Stimulated activated effector memory CD8-positive, alpha-beta T cell treated with anti-CD3 and anti-CD28 coated beads, Interleukin-12 subunit alpha, Interleukin-12 subunit beta, amount 100 ng/mL, for 72 hours (primary cell): ENCODE measurements around the gene USP9X.

ENCODE experiments used
- ATAC-seq: fragments of 150-1000 bp; cut with Tn5 transposase; 2 replicates; pipeline ENCODE4 v1.10.0; 2021
- DNase-seq, 2 donors: peaks; one replicate each; pipeline ENCODE4 v3.0.0; 2021 to 2022; ENCODE audit warnings: low spot score in 2 of 2
- H3K27ac Mint-ChIP-seq: one replicate; pipeline ENCODE4 v1.8.0; 2022; ENCODE audit warnings: mild to moderate bottlenecking, mixed read lengths
- H3K36me3 Mint-ChIP-seq: one replicate; pipeline ENCODE4 v1.8.0; 2022; ENCODE audit warnings: mild to moderate bottlenecking, mixed read lengths
- H3K4me1 Mint-ChIP-seq: one replicate; pipeline ENCODE4 v1.8.0; 2022; ENCODE audit warnings: mixed read lengths
- H3K4me3 Mint-ChIP-seq: one replicate; pipeline ENCODE4 v1.8.0; 2022; ENCODE audit warnings: mild to moderate bottlenecking, mixed read lengths
- H3K9me3 Mint-ChIP-seq: one replicate; pipeline ENCODE4 v1.8.0; 2022; ENCODE audit warnings: mixed read lengths

The USP9X gene

DNA sequence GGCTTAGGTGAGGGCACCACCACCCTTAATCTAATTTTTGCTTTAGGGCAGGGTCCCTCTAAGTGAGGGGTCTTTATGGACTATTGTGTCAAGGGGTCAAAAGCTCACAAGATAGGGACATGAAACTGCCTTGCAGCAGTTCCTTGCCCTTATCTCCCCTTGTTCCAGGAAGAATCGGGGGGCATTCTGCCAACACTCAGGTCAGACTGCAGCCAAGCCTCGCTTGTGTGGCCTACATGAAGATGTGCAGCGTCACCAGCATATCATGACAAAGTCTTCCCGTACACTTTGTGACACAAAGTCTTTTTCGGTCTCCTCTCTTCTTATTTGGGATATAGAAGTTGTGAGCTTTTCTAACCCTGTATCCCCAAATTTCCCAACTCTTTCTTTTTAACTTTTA, 17.5 kb upstream of the USP9X start:
- H3K4me1 Mint-ChIP-seq, result no peaks in the 10 kb centered on the region

DNA sequence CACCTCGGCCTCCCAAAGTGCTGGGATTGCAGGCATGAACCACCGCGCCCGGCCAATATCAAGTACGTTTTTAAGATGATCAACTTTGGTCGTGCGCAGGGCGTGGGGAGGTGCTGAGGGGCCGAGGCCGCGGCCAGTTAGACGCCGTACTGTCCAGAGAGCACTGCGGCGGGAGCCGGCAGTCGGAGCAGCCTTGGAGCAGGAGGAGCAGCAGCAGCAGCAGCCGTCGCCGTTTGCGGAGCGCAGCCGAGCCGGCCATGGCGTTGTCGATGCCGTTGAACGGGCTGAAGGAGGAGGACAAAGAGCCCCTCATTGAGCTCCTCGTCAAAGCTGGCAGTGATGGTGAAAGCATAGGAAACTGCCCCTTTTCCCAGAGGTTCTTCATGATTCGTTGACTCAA, 8.5 kb upstream of the USP9X start:
- Mint-ChIP-seq H3K9me3 (no peaks in the 10 kb centered on the region), H3K27ac (no peak overlapping the region), H3K36me3 (no peaks in the 10 kb centered on the region), H3K4me3 (no peak overlapping the region), H3K4me1 (no peaks in the 10 kb centered on the region)
- no peak for ATAC-seq
- no peak for DNase-seq

More for the DNA sequence above, 17.5 kb upstream of the USP9X start:
- DNase-seq, result no peak
- no peak for ATAC-seq
- no peaks in the 10 kb centered on the region for H3K9me3 Mint-ChIP-seq
- no peaks in the 10 kb centered on the region for H3K36me3 Mint-ChIP-seq
- H3K27ac Mint-ChIP-seq, result no peak overlapping the region
- H3K4me3 Mint-ChIP-seq, result no peak overlapping the region

DNA sequence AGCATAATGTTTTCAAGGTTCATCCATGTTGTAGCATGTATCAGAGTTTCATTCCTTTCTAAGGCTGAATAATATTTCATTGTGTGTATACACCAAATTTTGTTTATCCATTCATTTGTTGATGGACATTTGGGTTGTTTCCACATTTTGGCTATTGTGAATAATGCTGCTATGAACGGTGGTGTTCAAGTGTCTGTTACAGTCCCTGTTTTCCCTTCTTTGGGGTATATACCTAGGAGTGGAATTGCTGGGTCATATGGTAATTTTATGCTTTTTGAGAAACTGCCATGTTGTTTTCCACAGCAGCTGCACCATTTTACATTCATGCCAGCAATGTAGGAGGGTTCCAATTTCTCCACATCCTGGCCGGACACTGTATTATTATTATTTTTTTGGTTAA, 3.4 kb upstream of the USP9X start:
- Mint-ChIP-seq H3K36me3 (peaks cover 21% of the 10 kb centered on the region), H3K4me1 (no peaks in the 10 kb centered on the region), H3K27ac (no peak overlapping the region), H3K4me3 (no peak overlapping the region), H3K9me3 (no peaks in the 10 kb centered on the region)
- DNase-seq (no peak), ATAC-seq (no peak)

DNA sequence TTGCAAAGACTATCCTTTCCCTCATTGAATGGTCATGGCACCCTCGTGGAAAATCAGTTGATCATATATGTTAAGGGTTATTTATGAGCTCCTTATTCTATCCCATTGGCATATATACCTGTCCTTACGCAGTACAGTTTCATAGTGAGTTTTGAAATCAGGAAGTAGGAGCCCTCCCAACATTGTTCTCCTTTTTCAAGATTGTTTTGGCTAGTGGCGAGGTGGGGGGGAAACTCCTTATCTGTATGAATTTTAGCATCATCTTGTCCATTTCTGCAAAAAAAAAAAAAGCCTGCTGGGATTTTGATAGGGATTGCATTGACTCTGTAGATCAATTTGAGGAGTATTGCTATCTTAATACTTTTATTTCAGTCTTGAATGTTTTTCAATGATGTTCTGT, 2.5 kb upstream of the USP9X start:
- no peak overlapping the region for H3K4me3 Mint-ChIP-seq
- peaks cover 21% of the 10 kb centered on the region for H3K36me3 Mint-ChIP-seq
- ATAC-seq (no peak), DNase-seq (no peak)
- H3K27ac Mint-ChIP-seq, result no peak overlapping the region
- H3K4me1 Mint-ChIP-seq, result no peaks in the 10 kb centered on the region
- H3K9me3 Mint-ChIP-seq, result no peaks in the 10 kb centered on the region

DNA sequence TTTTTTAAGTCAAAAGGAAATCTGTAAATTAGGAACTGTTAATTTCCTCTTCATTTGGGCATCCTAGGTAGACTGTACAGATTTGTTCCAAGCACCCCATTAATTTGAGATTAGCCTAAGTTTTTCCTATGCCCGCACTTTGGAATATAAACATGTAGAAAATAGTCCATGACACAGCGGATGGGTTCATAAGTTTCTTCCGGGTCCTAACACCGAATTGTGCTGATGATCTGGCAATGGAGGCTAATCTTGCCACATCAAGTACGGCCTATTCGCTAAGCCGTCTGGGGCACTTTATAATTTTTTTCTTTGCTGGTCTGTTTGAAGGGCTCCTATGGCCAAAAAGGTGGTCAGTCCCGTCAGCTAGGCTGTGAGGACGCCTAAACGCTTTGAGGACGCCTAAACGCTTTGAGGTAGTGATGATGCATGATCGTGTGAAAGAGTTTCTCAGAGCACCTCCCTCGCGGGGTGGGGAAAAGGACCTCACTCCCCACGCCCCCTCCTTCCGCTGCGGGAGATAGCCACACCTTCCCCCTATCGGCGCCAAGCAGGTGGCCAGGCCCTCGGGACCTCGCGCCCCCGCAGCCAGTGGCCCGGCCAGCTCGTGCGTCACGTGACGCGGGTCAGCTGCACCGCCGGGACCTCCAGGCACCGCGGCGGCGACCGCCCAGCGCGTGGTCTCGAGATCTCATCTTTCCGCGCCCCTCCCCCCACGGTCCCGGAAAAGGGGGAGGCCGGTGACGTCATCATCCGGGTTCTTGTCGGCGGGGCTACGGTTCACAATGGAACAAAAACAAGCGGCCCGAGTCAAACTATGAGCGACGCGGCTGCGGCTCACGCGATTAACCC, 977 bp upstream of the USP9X start:
- ATAC-seq (peak; percentile 80), DNase-seq (peak; percentile 91 to 97)
- H3K4me3 Mint-ChIP-seq, result peak overlapping the region; percentile 82
- H3K9me3 Mint-ChIP-seq, result no peaks in the 10 kb centered on the region
- peaks cover 7% of the 10 kb centered on the region for H3K4me1 Mint-ChIP-seq
- H3K36me3 Mint-ChIP-seq, result peaks cover 36% of the 10 kb centered on the region
- peak overlapping the region; percentile 99 for H3K27ac Mint-ChIP-seq

DNA sequence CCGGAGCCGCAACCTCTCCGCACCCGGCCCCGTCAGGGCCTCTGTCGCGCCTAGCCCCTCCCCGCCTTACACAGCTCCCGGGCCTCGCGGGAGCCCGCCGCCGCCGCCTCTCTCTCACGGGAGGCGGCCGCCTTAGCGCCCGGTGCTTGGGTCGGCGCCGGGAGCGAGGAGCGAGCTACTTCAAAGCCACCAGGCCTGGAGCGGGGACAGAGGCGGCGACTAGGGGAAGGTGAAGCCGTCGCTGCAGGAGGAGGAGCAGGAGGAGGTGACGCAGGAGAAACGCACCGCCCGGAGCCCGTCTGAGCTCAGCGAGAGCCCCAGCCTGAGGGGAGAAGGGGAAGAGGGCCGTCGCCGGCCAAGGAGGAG, 250 bp downstream of the USP9X start:
- DNase-seq (peak; percentile 28 to 77), ATAC-seq (peak; percentile 54)
- peaks cover 12% of the 10 kb centered on the region for H3K4me1 Mint-ChIP-seq
- H3K27ac Mint-ChIP-seq, result peak overlapping the region; percentile 99
- H3K4me3 Mint-ChIP-seq, result peak overlapping the region; percentile 82
- H3K36me3 Mint-ChIP-seq, result peaks cover 36% of the 10 kb centered on the region
- H3K9me3 Mint-ChIP-seq, result no peaks in the 10 kb centered on the region

DNA sequence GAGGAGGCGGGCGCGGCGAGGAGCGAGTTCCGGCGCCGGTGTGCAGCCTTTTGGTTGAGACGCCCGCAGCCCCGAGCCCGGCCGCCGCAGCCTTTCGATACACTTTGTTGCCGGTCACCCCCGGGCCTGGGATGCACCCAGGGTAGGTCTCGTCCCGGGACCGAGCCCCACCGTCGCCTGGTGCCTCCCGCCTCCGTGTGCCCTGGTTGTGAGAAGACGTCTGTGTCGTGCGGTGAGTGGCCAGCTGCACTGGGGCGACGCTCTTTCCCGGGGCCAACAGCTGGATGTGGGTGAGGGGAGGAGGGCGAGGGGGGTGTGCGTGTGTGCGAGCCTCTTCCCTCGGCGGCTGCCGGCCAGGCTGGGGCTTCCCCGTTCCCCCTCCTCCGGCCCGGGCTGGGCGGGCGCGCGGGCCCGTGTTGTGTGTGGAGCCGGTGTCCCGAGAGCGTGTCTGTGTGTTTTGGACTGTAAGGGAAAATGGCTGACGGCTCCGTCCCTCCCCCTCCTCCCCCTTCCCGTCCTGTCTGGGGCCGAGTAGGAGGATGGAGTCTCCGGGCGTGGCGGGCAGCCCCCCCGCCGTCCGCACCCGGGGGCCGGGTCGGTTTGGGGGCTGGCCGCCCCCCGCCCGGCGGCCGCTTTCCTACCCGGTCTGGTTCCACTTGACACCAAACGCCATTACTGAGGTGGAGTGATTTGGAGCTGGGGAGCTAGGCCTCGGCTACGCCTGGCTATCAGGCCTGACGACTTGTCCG, 807 bp downstream of the USP9X start:
- Mint-ChIP-seq H3K4me1 (peaks cover 17% of the 10 kb centered on the region), H3K36me3 (peaks cover 36% of the 10 kb centered on the region), H3K9me3 (no peaks in the 10 kb centered on the region), H3K4me3 (peak overlapping the region; percentile 82), H3K27ac (peak overlapping the region; percentile 99)
- peak; percentile 3 for ATAC-seq
- peak; percentile 2 to 67 for DNase-seq

DNA sequence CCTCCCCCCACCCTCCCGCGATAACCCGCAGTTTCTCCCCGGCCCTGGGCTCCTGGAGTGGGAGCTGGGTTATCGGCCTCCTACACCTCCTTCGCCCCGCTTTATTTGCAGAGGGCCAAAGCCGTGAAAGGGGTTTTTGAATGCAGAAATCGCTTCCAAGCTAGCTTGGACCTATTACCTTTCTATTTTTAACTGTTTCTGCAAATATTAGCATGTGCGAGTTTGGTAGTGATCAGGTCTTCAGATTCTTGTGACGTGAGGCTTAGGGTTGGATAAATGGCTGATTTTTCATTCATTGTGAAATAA, 1.3 kb downstream of the USP9X start:
- Mint-ChIP-seq H3K9me3 (no peaks in the 10 kb centered on the region), H3K36me3 (peaks cover 36% of the 10 kb centered on the region), H3K4me1 (peaks cover 18% of the 10 kb centered on the region), H3K4me3 (peak overlapping the region; percentile 82), H3K27ac (peak overlapping the region; percentile 99)
- ATAC-seq (no peak), DNase-seq (no peak)

DNA sequence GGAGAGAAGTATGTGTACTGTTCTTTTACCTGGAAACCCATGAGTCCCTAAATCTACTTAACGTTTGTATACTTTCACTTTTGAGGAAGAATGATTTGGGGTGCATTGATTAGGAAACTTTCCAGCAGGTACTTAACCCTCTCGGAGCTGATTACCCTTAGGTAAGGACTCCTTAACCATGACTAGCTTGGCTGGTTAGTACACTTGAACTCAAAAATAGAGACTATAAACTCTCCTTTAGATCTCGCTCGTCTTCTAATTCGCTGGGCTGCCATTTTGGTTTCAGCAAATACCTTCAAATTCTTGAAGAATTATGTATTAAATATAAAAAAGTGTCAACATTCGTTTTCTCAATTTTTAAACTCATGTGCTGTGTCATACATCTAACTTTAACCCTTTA, 2.0 kb downstream of the USP9X start:
- Mint-ChIP-seq H3K27ac (peak overlapping the region; percentile 99), H3K9me3 (no peaks in the 10 kb centered on the region), H3K4me1 (peaks cover 18% of the 10 kb centered on the region), H3K4me3 (peak overlapping the region; percentile 82), H3K36me3 (peaks cover 37% of the 10 kb centered on the region)
- ATAC-seq (no peak), DNase-seq (no peak)

DNA sequence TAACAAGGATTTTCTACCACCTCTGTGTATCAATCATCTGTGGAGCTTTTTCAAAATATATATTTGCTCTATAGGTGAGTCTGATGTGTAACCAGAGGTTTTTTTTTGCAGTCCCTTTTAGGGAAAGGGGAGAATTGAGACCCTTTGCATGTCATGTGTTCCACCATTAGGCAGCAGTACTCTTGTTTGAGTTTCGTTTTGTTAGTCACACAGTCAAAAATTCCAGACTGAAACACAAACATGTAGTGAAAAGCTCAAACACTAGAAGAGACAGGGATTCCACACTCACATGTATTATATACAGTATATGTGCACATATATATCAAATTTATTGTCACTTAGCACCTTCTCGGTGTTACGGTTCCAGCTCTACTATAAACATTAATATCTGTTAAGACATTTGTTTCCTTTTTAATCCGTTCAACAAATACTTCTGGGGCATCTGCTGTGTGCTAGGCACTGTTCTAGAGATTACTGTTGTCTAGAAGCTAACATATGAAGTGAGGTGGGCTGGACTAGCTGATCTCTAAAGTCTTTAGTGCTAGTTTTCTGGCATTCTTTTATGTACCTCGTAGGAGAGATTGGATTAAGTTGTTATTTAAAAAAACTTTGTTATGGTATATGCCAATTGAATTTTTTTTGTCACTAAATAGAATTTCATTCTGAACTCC, 5.5 kb downstream of the USP9X start:
- H3K4me1 Mint-ChIP-seq, result peaks cover 35% of the 10 kb centered on the region
- DNase-seq, result no peak
- no peak overlapping the region for H3K27ac Mint-ChIP-seq

DNA sequence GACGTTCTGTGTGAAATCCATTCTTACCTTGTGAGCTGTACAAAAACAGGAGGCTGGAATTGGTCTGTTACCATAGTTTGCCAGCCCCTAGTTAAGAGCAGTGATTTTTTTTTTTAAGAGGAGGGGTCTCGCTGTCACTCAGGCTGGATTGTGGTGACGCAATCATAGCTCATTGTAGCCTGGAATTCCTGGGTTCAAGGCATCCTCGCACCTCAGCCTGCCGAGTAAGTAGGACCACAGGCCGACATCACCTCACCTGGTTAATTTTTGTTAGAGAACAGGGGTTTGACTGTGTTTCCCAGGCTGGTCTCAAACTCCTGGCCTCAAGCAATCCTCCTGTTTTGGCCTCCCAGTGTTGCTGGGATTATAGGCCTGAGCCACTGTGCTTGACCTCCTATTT, 7.5 kb downstream of the USP9X start:
- Mint-ChIP-seq H3K9me3 (no peaks in the 10 kb centered on the region), H3K36me3 (peaks cover 28% of the 10 kb centered on the region), H3K27ac (no peak overlapping the region), H3K4me3 (no peak overlapping the region), H3K4me1 (peaks cover 50% of the 10 kb centered on the region)
- DNase-seq, result no peak
- no peak for ATAC-seq

More for the DNA sequence above, 5.5 kb downstream of the USP9X start:
- H3K9me3 Mint-ChIP-seq, result no peaks in the 10 kb centered on the region
- no peak overlapping the region for H3K4me3 Mint-ChIP-seq
- peaks cover 33% of the 10 kb centered on the region for H3K36me3 Mint-ChIP-seq
- peak; percentile 55 for ATAC-seq

DNA sequence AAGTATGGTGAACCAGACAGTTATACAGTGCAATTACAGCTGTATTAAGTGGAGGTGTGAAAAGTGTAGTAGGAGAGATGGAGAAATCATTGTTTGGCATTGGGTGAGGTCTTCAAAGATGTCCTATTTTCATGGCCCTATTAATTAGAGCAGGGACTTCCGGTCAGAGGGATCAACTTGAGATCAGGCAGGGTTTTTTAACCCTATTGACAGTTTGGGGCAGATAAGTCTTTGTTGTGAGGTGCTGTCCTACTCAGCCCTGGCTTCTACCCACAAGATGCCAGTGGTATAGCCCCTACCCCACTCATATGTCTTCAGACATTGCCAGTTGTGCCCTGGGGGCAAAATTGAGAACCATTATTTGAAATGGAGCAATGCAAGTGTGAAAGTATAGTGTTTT, 9.9 kb downstream of the USP9X start:
- H3K36me3 Mint-ChIP-seq, result peaks cover 34% of the 10 kb centered on the region
- H3K4me3 Mint-ChIP-seq, result peak overlapping the region; percentile 21
- DNase-seq (no peak), ATAC-seq (no peak)
- H3K4me1 Mint-ChIP-seq, result peaks cover 51% of the 10 kb centered on the region
- H3K27ac Mint-ChIP-seq, result no peak overlapping the region
- no peaks in the 10 kb centered on the region for H3K9me3 Mint-ChIP-seq

DNA sequence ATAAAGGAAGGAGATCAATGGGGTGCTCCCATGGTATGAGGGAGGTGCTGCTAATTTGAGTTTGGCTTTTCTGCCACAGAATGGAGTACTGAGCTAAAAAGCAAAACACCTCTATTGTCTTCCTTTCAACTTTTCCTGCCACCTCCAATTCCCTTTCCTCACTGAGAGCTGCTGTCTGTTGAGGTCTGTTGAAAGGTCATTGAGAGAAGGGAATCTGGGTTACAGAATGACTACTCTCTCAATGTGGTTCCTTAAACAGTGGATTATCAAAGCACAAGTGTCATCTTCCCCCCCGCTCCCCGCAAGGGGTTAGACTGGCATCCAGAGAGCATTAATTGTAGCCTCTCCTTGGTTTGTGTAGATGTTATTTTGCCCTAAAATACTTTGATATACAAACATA, 10.7 kb downstream of the USP9X start:
- peaks cover 34% of the 10 kb centered on the region for H3K36me3 Mint-ChIP-seq
- no peak for DNase-seq
- no peak overlapping the region for H3K27ac Mint-ChIP-seq
- no peak for ATAC-seq
- no peak overlapping the region for H3K4me3 Mint-ChIP-seq
- no peaks in the 10 kb centered on the region for H3K9me3 Mint-ChIP-seq
- peaks cover 48% of the 10 kb centered on the region for H3K4me1 Mint-ChIP-seq

DNA sequence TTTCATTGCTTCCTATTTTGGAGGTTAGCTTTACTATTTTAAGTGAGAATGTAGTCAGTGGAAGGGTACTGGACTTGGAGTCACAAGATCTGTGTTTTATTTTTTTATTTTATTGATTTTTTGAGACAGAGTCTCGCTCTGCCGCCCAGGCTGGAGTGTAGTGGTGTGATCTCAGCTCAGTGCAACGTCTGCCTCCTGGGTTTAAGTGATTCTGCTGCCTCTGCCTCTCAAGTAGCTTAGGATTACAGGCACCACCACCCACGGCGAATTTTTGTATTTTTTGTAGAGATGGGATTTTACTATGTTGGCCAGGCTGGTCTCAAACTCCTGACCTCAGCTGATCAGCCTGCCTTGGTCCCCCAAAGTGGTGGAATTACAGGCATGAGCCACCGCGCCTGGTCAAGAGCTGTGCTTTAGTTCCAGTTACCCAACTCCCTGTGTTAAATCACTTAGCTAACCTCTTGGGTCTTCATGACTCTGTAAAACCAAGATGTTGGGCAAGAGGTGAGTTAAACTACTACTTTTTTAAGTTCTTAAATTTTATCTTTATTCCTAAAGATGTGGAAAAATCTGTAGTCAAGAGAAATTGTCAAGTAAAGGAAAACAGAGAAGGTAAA, 11.2 kb downstream of the USP9X start:
- Mint-ChIP-seq H3K9me3 (no peaks in the 10 kb centered on the region), H3K4me3 (no peak overlapping the region), H3K27ac (no peak overlapping the region), H3K4me1 (peaks cover 46% of the 10 kb centered on the region), H3K36me3 (peaks cover 34% of the 10 kb centered on the region)
- DNase-seq, result no peak
- no peak for ATAC-seq

DNA sequence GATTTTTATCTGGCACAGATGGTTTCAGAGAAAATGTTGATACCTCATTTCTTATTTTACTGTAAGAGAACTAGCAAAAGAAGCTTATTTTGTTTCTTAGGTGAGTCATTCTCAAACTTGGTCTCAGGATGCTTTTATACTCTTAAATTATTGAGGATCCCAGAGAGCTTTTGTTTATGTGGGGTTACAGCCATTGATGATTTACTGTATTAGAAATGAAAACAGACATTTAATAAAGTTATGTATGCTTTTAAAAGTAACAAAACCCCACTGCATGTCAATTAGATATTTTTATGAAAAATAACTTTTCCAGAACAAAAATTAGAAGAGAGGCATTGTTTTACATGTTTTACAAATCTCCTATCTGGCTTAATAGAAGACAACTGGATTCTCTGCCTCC, 12.1 kb downstream of the USP9X start:
- Mint-ChIP-seq H3K4me3 (no peak overlapping the region), H3K36me3 (peaks cover 31% of the 10 kb centered on the region)

More for the DNA sequence above, 12.1 kb downstream of the USP9X start:
- DNase-seq (no peak), ATAC-seq (no peak)
- H3K9me3 Mint-ChIP-seq, result no peaks in the 10 kb centered on the region
- peaks cover 46% of the 10 kb centered on the region for H3K4me1 Mint-ChIP-seq
- H3K27ac Mint-ChIP-seq, result no peak overlapping the region
